AG09309 (cell line): ENCODE results near the gene CR1L.

ENCODE experiments used
- DNase-seq: peaks from one replicate; pipeline ENCODE4 v3.0.0-alpha.2; 2010; ENCODE audit warnings: low read depth
- H3K4me3 ChIP-seq: 2 replicates; pipeline ENCODE4 v1.5.1; 2011; ENCODE audit warnings: mild to moderate bottlenecking, low read depth, low read length, moderate library complexity; ENCODE audit not compliant: control insufficient read depth
- TF ChIP-seq, protein P1 (sequence below): IDR thresholded peaks from 2 replicates; pipeline ENCODE4 v1.5.1; 2011; ENCODE audit warnings: mild to moderate bottlenecking, low read depth, low read length, inconsistent platforms; ENCODE audit not compliant: insufficient read depth, control insufficient read depth; ENCODE audit errors: missing control alignments

CR1L gene

DNA sequence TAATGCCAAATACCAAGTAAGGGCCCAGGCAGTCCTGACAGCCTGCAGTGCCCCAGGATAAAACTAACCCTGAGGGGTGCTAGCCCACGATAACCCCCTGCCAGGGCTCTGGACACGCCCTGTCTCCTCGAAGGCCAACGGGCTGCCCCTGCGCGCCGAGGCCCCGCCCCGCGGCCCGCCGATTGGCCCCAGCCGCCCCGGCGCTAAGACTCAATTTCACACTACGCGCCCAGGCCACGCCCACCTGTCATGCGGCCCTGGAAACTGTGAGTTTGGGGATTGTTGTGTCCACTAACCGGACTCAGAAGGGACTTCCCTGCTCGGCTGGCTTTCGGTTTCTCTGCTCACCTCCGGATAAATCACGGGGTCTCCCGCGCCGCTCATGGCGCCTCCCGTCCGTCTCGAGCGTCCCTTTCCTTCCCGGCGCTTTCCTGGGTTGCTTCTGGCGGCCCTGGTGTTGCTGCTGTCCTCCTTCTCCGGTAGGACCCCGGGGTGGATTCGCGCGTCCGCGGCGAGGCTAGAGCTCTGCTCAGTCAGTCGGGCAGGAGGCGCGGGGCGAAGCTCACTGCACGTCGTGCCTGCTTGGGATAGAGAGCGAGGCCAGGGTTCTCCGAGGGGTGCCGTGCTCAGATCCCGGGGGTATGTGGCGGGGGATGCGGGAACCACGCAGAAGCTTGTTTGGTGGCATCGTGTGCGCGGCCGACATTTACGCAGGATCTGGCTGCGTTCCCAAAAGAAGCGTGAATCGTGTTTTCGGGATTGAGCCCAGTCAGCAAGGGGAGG lies at the start of gene CR1L:
Gene CR1L, plus strand, starts transcription at position 282 of the 783 bp plus-strand sequence. Its CDS starts 101 bp downstream, at position 383.
- DNase-seq = no peak
- peak within 1 kb of the TSS; percentile 41 for H3K4me3 ChIP-seq
- TF ChIP-seq, protein P1, sequence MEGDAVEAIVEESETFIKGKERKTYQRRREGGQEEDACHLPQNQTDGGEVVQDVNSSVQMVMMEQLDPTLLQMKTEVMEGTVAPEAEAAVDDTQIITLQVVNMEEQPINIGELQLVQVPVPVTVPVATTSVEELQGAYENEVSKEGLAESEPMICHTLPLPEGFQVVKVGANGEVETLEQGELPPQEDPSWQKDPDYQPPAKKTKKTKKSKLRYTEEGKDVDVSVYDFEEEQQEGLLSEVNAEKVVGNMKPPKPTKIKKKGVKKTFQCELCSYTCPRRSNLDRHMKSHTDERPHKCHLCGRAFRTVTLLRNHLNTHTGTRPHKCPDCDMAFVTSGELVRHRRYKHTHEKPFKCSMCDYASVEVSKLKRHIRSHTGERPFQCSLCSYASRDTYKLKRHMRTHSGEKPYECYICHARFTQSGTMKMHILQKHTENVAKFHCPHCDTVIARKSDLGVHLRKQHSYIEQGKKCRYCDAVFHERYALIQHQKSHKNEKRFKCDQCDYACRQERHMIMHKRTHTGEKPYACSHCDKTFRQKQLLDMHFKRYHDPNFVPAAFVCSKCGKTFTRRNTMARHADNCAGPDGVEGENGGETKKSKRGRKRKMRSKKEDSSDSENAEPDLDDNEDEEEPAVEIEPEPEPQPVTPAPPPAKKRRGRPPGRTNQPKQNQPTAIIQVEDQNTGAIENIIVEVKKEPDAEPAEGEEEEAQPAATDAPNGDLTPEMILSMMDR = no peak

DNA sequence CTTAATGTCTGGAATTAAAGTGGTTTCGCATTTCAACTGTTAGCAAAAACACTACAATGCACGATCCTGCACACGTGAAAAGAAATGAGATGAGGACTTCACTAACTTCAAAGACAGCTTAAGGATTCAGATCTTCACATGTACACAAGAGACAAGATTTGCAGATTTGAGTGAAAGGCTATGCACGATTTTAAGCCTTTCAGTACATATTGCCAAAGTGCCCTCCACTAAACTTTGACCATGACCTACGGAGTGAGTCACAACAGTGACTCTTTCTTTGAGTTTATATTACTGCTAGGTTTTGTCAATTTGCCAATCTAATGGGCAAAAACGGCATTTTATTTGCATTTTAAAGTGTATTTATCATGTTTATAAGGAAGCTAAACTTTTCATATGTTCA lies 41.2 kb upstream of the CR1L start:
- no peak for DNase-seq
- TF ChIP-seq, protein P1 = no peak
- no peak overlapping the region for H3K4me3 ChIP-seq

DNA sequence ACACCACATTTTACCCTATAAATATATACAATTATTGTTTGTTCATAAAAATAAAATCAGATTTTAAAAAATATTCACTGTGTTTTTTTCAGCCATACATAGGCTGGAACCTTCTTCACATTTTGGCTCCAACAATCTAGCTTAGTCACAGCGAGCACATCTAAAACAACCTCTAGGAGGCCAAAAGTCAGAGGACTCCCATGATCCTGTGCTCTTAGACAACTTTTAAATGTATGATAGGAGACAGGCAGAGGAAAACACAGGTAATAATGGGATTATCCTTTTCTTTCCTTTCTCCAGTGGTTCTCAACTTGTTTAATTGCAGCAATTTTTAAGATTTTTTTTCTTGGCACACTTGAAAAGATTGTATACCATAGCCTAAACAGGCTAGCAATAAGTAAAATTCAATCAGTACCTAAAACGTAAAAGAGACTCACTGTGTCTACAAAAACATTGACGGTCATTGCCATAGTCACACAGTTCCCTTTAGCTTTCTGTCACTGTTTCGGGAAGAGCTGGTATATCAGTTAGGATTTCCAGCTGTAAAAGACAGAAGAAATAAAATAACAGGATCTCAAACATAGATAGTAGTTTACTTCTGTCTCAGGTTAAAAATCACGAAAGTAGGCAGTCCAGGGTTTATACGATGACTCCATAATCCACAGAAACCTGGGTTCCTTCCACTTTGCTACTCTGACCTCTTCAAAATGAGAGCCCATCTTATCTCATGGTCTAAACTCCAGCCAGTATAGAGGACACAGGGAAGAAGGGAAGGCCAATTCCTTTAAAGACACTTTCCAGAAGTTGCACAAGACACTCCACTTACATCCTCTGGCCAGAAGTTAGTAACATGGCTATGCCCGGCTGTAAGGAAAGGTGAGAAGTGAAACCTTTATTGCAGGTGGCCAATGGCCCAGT lies 39.2 kb upstream of the CR1L start:
- no peak for DNase-seq
- no peak overlapping the region for H3K4me3 ChIP-seq
- TF ChIP-seq, protein P1 = no peak

DNA sequence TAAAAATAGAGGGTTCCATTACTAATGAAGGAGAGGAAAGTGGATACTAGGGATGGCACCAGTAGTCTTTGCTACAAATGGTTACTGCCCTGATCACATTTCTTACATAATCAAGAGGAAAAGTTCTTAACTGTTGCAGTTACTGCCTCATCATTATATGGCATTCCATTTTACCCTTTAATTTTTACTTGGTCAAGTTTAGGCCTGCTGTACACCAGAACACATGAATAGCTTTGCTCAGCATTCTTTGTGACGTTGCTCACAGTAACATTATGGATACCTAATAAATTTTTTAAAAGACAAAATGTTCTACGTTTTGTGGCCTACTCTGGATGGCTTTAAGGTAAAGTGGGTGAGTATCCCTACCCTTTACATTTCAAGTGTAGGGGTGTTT lies 38.6 kb upstream of the CR1L start:
- DNase-seq = no peak

DNA sequence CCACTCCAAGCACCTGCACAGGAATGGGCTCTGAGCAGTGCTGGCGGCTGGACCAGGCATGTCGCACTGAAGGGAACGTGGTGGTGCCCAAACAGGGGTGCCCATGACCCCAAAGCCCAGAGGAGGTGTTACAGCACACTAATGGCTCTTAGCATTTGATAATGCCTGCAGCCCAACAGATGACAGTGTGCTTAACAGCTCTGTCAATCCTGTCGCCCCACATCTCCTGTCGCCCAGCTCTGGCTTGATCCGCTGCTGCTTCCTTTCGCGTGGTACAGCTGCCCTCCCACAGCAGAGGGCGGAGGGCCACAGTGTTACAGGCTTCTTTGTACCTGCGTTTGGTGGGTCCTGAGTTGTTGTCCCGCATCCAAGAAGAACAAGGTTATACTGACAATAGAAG lies 32.2 kb upstream of the CR1L start:
- no peak overlapping the region for H3K4me3 ChIP-seq
- TF ChIP-seq, protein P1 = no peak
- no peak for DNase-seq

More for the DNA sequence above, 38.6 kb upstream of the CR1L start:
- TF ChIP-seq, protein P1 = no peak
- H3K4me3 ChIP-seq = no peak overlapping the region

DNA sequence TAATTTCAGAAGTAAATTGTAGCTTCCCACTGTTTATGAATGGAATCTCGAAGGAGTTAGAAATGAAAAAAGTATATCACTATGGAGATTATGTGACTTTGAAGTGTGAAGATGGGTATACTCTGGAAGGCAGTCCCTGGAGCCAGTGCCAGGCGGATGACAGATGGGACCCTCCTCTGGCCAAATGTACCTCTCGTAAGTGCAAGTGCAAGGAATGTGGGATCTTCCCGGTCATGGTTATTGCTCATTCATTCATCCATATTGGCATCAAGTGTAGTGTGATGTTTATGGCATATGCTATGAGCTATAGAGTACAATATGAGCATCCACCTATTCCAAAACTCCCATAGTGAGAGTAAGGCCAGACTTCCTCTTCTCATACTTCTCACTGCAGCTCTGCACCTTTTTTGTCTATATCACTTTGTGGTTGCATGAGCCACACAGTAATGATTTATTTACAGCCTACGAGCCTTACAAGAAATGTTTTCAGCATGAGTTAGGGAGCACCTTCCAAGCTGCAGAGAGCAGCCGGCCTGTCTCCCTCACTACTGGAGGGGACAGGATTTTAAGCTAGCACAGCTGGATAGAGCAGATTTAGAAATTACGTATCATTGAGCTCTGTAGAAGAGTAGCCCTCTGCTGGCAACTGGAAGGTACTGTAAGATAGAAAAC lies 24.9 kb upstream of the CR1L start:
- DNase-seq = peak; percentile 5
- TF ChIP-seq, protein P1 = peak; percentile 72
- no peak overlapping the region for H3K4me3 ChIP-seq
